HepG2 (cell line): ENCODE data around the gene GMPPB. TPM values are rescaled to one million over a fixed set of nuclear protein-coding genes. Genes with fewer than 3 reads are reported as not detected.

Experiments
- AKAP8 ChIP-seq: sonication (generic); formaldehyde crosslinking; IDR thresholded peaks from 2 replicates; pipeline ENCODE4 v1.5.1; 2020; ENCODE audit warnings: mild to moderate bottlenecking, missing genetic modification reagents
- FOXO1 ChIP-seq: sonication (generic); formaldehyde crosslinking; IDR thresholded peaks from 2 replicates; pipeline ENCODE4 v1.4.0; 2020; ENCODE audit warnings: missing genetic modification reagents
- HMG20B ChIP-seq: conservative IDR thresholded peaks from 2 replicates; pipeline ENCODE4 v1.6.1; 2016; ENCODE audit warnings: missing genetic modification reagents, missing compliant biosample characterization
- JUNB ChIP-seq: sonication (generic); formaldehyde crosslinking; IDR thresholded peaks from 2 replicates; pipeline ENCODE4 v1.8.0; 2022; ENCODE audit warnings: missing genetic modification reagents, mild to moderate bottlenecking, borderline replicate concordance
- KLF6 ChIP-seq: IDR thresholded peaks from 2 replicates; pipeline ENCODE4 v1.8.0; 2016; ENCODE audit warnings: missing biosample characterization, missing genetic modification reagents
- NFKBIZ ChIP-seq: IDR thresholded peaks from 2 replicates; pipeline ENCODE4 v1.6.1; 2018; ENCODE audit warnings: missing genetic modification reagents, missing compliant biosample characterization
- PCBP2 ChIP-seq: fragments of 200-400 bp; formaldehyde crosslinking; optimal IDR thresholded peaks from 2 replicates; pipeline ENCODE3; 2018; ENCODE audit warnings: low read length, low read depth; ENCODE audit not compliant: poor library complexity, severe bottlenecking
- SMC3 ChIP-seq: IDR thresholded peaks from 2 replicates; pipeline ENCODE4 v1.6.1; 2011; ENCODE audit warnings: low read length, improper control_type of control experiment
- ZNF674 ChIP-seq: sonication (generic); formaldehyde crosslinking; IDR thresholded peaks from 2 replicates; pipeline ENCODE4 v1.5.0; 2020; ENCODE audit warnings: low read depth, mild to moderate bottlenecking, missing genetic modification reagents
- ZNF850 ChIP-seq: sonication (generic); formaldehyde crosslinking; conservative IDR thresholded peaks from 2 replicates; pipeline ENCODE4 v1.9.0; 2021; ENCODE audit warnings: mild to moderate bottlenecking, missing genetic modification reagents
- polyA plus RNA-seq, 8 experiments: library from polyadenylated mRNA; depleted of rRNA in 3 of 8; stranded (reverse) in 7 of 8; unstranded in 1 of 8; fragments of >200 nt; fragmentation: Illumina TruSeq in 4 of 8; extraction: Trizol in 4 of 8; gene quantifications; 2 replicates each; pipeline versions ENCODE4 v1.2.1 to v1.2.3, GENCODE V29; 2011 to 2016; ENCODE audit warnings: low read depth in 4 of 8, missing spikeins in 1 of 8, mixed read lengths in 1 of 8; ENCODE audit not compliant: insufficient read depth in 1 of 8
- total RNA-seq, 5 experiments: library from RNA; depleted of rRNA; stranded (reverse); fragments of >200 nt; fragmentation: Illumina TruSeq; extraction: Trizol; gene quantifications; 2 replicates each; pipeline ENCODE4 v1.2.3, GENCODE V29; 2016; ENCODE audit warnings: low read depth in 1 of 5
- TF ChIP-seq, protein P1 (sequence below): sonication (generic); formaldehyde crosslinking; IDR thresholded peaks from 2 replicates; pipeline ENCODE4 v1.4.0; 2020; ENCODE audit warnings: missing genetic modification reagents
- TF ChIP-seq, protein P2 (sequence below): sonication (generic); formaldehyde crosslinking; IDR thresholded peaks from 2 replicates; pipeline ENCODE4 v1.4.0; 2020; ENCODE audit warnings: missing genetic modification reagents
- TF ChIP-seq, protein P3 (sequence below): sonication (generic); formaldehyde crosslinking; IDR thresholded peaks from 2 replicates; pipeline ENCODE4 v1.4.0; 2020; ENCODE audit warnings: missing genetic modification reagents
- TF ChIP-seq, protein P4 (sequence below): sonication (generic); formaldehyde crosslinking; IDR thresholded peaks from 2 replicates; pipeline ENCODE4 v1.5.0; 2020; ENCODE audit warnings: missing genetic modification reagents, mild to moderate bottlenecking, borderline replicate concordance
- TF ChIP-seq, protein P5 (sequence below): sonication (generic); formaldehyde crosslinking; IDR thresholded peaks from 2 replicates; pipeline ENCODE4 v1.4.0; 2020; ENCODE audit warnings: missing genetic modification reagents; ENCODE audit errors: not compliant biosample characterization
- TF ChIP-seq, protein P6 (sequence below): sonication (generic); formaldehyde crosslinking; IDR thresholded peaks from 2 replicates; pipeline ENCODE4 v1.4.0; 2020; ENCODE audit warnings: missing genetic modification reagents, borderline replicate concordance

The GMPPB gene
- total and polyA plus RNA-seq, 2 of the 13 experiments (the other 11 are each of a cell fraction or from before 2014, with no cell fraction given), result 6.5 to 23.1 TPM

DNA sequence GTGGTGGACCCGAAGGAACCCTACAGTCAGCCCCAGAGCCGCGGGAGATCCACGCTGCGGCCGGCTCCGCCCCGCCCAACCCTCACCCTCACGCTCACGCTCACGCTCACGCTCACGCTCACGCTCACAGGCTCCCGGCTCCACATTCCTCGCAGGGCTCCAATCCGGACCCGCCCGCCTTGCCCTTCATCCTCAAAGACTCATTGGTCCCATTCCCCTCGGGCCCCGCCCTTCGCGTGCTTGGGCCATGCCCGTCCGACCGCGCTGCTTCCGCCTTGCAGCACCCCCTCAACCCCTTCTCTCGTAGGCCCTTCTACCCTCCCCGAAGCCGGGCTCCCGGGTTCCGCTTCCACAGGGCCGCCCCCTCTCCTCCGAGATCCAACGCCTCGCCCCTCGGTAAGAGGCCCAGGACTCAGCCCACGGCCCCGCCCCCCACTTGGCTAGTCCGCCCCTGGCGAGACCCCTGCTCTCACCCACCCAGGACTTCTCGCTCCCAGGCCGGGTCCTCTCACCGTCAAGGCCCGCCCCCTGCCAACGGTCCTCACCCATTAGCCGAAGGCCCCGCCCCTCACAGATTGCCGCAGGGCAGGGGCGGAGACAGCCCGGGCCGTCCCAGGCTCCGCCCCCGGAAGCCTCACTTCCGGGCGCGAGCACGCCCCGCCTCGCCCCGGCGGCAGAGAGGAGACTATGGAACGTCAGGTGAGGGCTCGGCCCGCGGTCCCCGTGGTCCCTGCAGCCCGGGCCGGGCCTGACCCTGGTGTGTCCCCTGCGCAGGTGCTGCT lies 49.8 kb downstream of the GMPPB start, which contains the start of gene APEH (continued):
- TF ChIP-seq, protein P1, sequence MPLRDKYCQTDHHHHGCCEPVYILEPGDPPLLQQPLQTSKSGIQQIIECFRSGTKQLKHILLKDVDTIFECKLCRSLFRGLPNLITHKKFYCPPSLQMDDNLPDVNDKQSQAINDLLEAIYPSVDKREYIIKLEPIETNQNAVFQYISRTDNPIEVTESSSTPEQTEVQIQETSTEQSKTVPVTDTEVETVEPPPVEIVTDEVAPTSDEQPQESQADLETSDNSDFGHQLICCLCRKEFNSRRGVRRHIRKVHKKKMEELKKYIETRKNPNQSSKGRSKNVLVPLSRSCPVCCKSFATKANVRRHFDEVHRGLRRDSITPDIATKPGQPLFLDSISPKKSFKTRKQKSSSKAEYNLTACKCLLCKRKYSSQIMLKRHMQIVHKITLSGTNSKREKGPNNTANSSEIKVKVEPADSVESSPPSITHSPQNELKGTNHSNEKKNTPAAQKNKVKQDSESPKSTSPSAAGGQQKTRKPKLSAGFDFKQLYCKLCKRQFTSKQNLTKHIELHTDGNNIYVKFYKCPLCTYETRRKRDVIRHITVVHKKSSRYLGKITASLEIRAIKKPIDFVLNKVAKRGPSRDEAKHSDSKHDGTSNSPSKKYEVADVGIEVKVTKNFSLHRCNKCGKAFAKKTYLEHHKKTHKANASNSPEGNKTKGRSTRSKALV (CRISPR knock-in tag), result no peak; the same call in 1 of the 2 replicates
- TF ChIP-seq JUNB (peak; percentile 55; the same call in 1 of the 2 replicates), KLF6 (CRISPR knock-in tag) (no peak), PCBP2 (no peak), AKAP8 (CRISPR knock-in tag) (peak; percentile 55; the same call in 1 of the 2 replicates), ZNF674 (CRISPR knock-in tag) (no peak; the same call in 1 of the 2 replicates), HMG20B (CRISPR knock-in tag) (no peak; the same call in none of the 2 replicates), FOXO1 (no peak), NFKBIZ (CRISPR knock-in tag) (0 out of 2 replicates have a peak, but pooled peaks have one; percentile 11), ZNF850 (CRISPR knock-in tag) (peak; percentile 84; the same call in 1 of the 2 replicates), SMC3 (no peak)
- TF ChIP-seq, protein P2, sequence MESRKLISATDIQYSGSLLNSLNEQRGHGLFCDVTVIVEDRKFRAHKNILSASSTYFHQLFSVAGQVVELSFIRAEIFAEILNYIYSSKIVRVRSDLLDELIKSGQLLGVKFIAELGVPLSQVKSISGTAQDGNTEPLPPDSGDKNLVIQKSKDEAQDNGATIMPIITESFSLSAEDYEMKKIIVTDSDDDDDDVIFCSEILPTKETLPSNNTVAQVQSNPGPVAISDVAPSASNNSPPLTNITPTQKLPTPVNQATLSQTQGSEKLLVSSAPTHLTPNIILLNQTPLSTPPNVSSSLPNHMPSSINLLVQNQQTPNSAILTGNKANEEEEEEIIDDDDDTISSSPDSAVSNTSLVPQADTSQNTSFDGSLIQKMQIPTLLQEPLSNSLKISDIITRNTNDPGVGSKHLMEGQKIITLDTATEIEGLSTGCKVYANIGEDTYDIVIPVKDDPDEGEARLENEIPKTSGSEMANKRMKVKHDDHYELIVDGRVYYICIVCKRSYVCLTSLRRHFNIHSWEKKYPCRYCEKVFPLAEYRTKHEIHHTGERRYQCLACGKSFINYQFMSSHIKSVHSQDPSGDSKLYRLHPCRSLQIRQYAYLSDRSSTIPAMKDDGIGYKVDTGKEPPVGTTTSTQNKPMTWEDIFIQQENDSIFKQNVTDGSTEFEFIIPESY (CRISPR knock-in tag), result no peak
- TF ChIP-seq, protein P3, sequence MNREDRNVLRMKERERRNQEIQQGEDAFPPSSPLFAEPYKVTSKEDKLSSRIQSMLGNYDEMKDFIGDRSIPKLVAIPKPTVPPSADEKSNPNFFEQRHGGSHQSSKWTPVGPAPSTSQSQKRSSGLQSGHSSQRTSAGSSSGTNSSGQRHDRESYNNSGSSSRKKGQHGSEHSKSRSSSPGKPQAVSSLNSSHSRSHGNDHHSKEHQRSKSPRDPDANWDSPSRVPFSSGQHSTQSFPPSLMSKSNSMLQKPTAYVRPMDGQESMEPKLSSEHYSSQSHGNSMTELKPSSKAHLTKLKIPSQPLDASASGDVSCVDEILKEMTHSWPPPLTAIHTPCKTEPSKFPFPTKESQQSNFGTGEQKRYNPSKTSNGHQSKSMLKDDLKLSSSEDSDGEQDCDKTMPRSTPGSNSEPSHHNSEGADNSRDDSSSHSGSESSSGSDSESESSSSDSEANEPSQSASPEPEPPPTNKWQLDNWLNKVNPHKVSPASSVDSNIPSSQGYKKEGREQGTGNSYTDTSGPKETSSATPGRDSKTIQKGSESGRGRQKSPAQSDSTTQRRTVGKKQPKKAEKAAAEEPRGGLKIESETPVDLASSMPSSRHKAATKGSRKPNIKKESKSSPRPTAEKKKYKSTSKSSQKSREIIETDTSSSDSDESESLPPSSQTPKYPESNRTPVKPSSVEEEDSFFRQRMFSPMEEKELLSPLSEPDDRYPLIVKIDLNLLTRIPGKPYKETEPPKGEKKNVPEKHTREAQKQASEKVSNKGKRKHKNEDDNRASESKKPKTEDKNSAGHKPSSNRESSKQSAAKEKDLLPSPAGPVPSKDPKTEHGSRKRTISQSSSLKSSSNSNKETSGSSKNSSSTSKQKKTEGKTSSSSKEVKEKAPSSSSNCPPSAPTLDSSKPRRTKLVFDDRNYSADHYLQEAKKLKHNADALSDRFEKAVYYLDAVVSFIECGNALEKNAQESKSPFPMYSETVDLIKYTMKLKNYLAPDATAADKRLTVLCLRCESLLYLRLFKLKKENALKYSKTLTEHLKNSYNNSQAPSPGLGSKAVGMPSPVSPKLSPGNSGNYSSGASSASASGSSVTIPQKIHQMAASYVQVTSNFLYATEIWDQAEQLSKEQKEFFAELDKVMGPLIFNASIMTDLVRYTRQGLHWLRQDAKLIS (CRISPR knock-in tag), result no peak
- TF ChIP-seq, protein P4, sequence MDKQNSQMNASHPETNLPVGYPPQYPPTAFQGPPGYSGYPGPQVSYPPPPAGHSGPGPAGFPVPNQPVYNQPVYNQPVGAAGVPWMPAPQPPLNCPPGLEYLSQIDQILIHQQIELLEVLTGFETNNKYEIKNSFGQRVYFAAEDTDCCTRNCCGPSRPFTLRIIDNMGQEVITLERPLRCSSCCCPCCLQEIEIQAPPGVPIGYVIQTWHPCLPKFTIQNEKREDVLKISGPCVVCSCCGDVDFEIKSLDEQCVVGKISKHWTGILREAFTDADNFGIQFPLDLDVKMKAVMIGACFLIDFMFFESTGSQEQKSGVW, result no peak
- TF ChIP-seq, protein P5, sequence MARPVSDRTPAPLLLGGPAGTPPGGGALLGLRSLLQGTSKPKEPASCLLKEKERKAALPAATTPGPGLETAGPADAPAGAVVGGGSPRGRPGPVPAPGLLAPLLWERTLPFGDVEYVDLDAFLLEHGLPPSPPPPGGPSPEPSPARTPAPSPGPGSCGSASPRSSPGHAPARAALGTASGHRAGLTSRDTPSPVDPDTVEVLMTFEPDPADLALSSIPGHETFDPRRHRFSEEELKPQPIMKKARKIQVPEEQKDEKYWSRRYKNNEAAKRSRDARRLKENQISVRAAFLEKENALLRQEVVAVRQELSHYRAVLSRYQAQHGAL (CRISPR knock-in tag), result peak; percentile 1
- TF ChIP-seq, protein P6, sequence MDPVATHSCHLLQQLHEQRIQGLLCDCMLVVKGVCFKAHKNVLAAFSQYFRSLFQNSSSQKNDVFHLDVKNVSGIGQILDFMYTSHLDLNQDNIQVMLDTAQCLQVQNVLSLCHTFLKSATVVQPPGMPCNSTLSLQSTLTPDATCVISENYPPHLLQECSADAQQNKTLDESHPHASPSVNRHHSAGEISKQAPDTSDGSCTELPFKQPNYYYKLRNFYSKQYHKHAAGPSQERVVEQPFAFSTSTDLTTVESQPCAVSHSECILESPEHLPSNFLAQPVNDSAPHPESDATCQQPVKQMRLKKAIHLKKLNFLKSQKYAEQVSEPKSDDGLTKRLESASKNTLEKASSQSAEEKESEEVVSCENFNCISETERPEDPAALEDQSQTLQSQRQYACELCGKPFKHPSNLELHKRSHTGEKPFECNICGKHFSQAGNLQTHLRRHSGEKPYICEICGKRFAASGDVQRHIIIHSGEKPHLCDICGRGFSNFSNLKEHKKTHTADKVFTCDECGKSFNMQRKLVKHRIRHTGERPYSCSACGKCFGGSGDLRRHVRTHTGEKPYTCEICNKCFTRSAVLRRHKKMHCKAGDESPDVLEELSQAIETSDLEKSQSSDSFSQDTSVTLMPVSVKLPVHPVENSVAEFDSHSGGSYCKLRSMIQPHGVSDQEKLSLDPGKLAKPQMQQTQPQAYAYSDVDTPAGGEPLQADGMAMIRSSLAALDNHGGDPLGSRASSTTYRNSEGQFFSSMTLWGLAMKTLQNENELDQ (CRISPR knock-in tag), result no peak
